ENCODE data around the gene MCM8. TPM values are rescaled to one million over a fixed set of nuclear protein-coding genes. Genes with fewer than 3 reads are reported as not detected.
A peak's percentile ranks its signal among the peaks of the same experiment; 100 is the strongest.

The MCM8 gene
- total RNA-seq, 1 experiment from 2014 or later, result 12.4 TPM

DNA sequence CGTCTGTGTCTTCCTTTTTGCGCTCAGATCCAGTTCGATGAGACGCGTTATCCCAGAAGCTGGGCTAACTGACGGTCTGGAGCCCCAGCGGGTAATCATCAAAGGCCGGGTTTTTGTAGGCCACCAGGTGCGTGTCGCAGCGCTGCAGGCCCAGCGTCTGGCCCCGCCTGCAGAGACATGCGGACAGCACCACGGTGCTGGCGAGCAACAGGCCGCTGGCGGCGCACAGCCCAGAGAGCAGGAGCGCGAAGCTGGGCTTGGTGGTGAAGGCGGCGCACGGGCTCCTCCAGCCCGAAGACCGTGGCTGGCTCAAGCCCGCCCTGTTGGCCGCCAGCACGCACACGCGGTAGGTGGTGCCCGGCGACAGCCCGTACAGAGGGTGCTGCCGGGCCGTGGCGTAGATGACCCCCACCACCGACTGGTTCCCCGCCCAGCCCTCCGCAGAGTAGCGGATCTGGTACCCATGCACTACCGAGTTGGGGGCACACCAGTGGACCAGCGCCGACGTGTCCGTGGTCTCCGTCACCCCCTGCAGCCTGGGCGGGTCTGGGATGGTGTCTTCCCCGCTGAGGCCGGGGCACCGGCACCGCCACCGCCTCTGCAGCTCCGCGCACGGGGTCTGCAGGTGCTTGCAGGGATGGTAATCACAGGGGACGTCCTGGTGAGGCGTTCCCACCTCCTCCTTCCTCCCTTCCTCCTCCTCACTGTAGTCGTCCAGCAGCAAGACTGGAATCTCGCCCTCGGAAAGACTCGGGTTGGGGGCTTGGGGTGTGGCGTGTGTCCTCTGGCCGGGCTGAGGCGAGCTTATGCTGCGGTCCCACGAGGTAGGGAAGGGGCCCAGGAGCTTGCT is 90.7 kb downstream of the MCM8 start:
- ChIA-PET POLR2A (interaction anchor here (0.9 to 1.4 kb wide), 2 partner anchors 8 to 10 kb away, joined by 5 to 7 read pairs; no protein-coding TSS in a partner anchor), CTCF (interaction anchor here (0.6 to 1.1 kb wide), 2 partner anchors 14 to 479 kb away, joined by 3 read pairs; no protein-coding TSS in a partner anchor)
- Mint-ChIP-seq H3K27me3 (ENCODE audit: insufficient read depth, unreplicated experiment) (no peaks in the 10 kb centered on the region), H3K36me3 (ENCODE audit: insufficient read depth, unreplicated experiment) (peaks cover 76% of the 10 kb centered on the region), H3K27ac (ENCODE audit: low read depth, unreplicated experiment) (no peak overlapping the region), H3K4me3 (ENCODE audit: unreplicated experiment) (no peak overlapping the region), H3K4me1 (ENCODE audit: insufficient read depth, unreplicated experiment) (no peaks in the 10 kb centered on the region), H3K9me3 (ENCODE audit: unreplicated experiment) (no peaks in the 10 kb centered on the region)
- BruUV-seq (replicated peaks), result no TSS peak
- TF ChIP-seq, protein P1, sequence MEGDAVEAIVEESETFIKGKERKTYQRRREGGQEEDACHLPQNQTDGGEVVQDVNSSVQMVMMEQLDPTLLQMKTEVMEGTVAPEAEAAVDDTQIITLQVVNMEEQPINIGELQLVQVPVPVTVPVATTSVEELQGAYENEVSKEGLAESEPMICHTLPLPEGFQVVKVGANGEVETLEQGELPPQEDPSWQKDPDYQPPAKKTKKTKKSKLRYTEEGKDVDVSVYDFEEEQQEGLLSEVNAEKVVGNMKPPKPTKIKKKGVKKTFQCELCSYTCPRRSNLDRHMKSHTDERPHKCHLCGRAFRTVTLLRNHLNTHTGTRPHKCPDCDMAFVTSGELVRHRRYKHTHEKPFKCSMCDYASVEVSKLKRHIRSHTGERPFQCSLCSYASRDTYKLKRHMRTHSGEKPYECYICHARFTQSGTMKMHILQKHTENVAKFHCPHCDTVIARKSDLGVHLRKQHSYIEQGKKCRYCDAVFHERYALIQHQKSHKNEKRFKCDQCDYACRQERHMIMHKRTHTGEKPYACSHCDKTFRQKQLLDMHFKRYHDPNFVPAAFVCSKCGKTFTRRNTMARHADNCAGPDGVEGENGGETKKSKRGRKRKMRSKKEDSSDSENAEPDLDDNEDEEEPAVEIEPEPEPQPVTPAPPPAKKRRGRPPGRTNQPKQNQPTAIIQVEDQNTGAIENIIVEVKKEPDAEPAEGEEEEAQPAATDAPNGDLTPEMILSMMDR (IDR thresholded peaks at IDR 0.05; ENCODE audit: unreplicated experiment), result no peak
- no peak for DNase-seq (ENCODE audit: unreplicated experiment)
- intact Hi-C loops (cut with micrococcal nuclease), result no loop called here

DNA sequence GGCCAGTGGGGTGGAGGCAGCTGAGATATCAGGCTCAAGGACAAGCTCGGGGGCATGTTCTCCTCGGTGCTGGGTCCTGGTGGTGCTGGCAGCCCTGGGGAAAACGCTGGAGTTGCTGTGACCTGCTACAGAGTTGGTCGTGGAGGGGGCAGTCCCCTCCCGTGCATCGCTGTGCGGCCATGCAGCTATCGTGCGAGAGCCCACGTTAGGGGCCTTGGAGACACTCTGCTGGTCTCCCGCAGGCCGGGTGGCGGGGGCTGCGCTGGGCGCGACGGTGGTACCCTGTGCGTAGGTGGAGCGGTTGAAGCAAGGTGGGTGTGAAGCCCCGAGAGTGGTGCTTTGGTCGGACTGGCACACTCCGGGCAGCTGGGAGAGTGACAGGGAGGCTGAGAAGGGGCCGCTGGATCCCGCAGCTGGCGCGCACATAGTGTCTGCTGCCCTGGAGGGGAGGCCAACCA is 91.4 kb downstream of the MCM8 start:
- Mint-ChIP-seq H3K27me3 (ENCODE audit: insufficient read depth, unreplicated experiment) (no peaks in the 10 kb centered on the region), H3K4me3 (ENCODE audit: unreplicated experiment) (no peak overlapping the region), H3K4me1 (ENCODE audit: insufficient read depth, unreplicated experiment) (no peaks in the 10 kb centered on the region), H3K36me3 (ENCODE audit: insufficient read depth, unreplicated experiment) (peaks cover 74% of the 10 kb centered on the region), H3K9me3 (ENCODE audit: unreplicated experiment) (no peaks in the 10 kb centered on the region), H3K27ac (ENCODE audit: low read depth, unreplicated experiment) (no peak overlapping the region)
- TF ChIP-seq, protein P1 (IDR thresholded peaks at IDR 0.05; ENCODE audit: unreplicated experiment), result no peak
- CTCF ChIA-PET, result interaction anchor here (0.6 to 1.6 kb wide), 4 partner anchors 17 to 479 kb away, joined by 3 to 5 read pairs (median 3); no protein-coding TSS in a partner anchor
- DNase-seq (ENCODE audit: unreplicated experiment), result no peak
- no TSS peak for BruUV-seq (replicated peaks)
- POLR2A ChIA-PET, result no interaction called here
- intact Hi-C loops (cut with micrococcal nuclease), result no loop called here

DNA sequence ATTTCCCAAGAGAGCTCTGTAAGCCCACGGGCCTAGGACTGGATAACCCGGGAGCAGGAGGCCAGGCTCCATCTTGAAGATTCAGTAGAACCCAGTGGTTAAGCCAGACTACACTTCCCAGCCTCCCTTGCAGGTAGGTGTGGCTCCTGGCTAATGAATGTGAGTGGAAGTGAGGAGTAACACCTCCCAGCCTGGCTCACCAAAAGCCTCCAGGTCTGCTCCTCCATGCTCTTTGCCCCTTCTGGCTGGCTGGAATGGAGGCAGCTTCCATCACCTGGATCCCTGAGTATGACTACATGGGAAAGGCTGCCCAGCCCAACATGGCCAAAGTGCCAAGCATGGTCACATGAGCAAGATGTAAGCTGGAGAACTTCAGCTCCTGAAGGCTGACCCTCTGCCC is 93.7 kb downstream of the MCM8 start:
- TF ChIP-seq, protein P1 (IDR thresholded peaks at IDR 0.05; ENCODE audit: unreplicated experiment), result no peak
- ChIA-PET POLR2A (interaction anchor here (1.7 to 2.0 kb wide), 2 partner anchors 10 kb away, joined by 6 read pairs; partner anchors contain the start of gene LRRN4), CTCF (no interaction called here)
- Mint-ChIP-seq H3K4me3 (ENCODE audit: unreplicated experiment) (no peak overlapping the region), H3K4me1 (ENCODE audit: insufficient read depth, unreplicated experiment) (no peaks in the 10 kb centered on the region), H3K36me3 (ENCODE audit: insufficient read depth, unreplicated experiment) (peaks cover 55% of the 10 kb centered on the region), H3K9me3 (ENCODE audit: unreplicated experiment) (no peaks in the 10 kb centered on the region), H3K27me3 (ENCODE audit: insufficient read depth, unreplicated experiment) (no peaks in the 10 kb centered on the region), H3K27ac (ENCODE audit: low read depth, unreplicated experiment) (no peak overlapping the region)
- DNase-seq (ENCODE audit: unreplicated experiment), result peak; percentile 18
- intact Hi-C loops (cut with micrococcal nuclease), result no loop called here
- BruUV-seq (replicated peaks), result no TSS peak

DNA sequence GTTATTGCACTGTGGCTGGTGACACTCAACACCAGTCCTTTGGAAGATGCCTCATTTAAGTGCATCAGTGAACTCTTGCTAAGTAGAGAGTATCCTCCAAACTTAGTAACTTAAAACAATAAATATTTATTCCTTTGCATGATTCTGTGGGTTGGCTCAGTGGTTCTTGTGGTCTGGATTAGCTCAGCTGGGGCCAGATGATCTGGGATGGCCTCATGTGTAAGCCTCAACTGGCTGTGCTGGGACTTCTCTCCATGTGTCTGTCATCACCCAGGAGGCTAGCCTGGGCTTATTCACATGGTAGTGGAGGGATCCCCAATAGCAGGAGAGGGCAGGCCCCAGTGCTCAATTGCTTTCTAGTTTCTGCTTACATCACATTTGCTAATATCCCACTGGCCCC is 95.1 kb downstream of the MCM8 start:
- H3K4me3 Mint-ChIP-seq (ENCODE audit: unreplicated experiment), result no peak overlapping the region
- ChIA-PET CTCF (no interaction called here), POLR2A (interaction anchor here (1.2 kb wide), 1 partner anchor 9 kb away, joined by 5 read pairs; no protein-coding TSS in a partner anchor)
- H3K4me1 Mint-ChIP-seq (ENCODE audit: insufficient read depth, unreplicated experiment), result no peaks in the 10 kb centered on the region
- DNase-seq (ENCODE audit: unreplicated experiment), result no peak
- no TSS peak for BruUV-seq (replicated peaks)
- TF ChIP-seq, protein P1 (IDR thresholded peaks at IDR 0.05; ENCODE audit: unreplicated experiment), result no peak
- no peaks in the 10 kb centered on the region for H3K9me3 Mint-ChIP-seq (ENCODE audit: unreplicated experiment)
- no peak overlapping the region for H3K27ac Mint-ChIP-seq (ENCODE audit: low read depth, unreplicated experiment)
- peaks cover 41% of the 10 kb centered on the region for H3K36me3 Mint-ChIP-seq (ENCODE audit: insufficient read depth, unreplicated experiment)
- H3K27me3 Mint-ChIP-seq (ENCODE audit: insufficient read depth, unreplicated experiment), result no peaks in the 10 kb centered on the region
- intact Hi-C loops (cut with micrococcal nuclease), result no loop called here
